ENCODE results near the gene CCDC154.

DNA sequence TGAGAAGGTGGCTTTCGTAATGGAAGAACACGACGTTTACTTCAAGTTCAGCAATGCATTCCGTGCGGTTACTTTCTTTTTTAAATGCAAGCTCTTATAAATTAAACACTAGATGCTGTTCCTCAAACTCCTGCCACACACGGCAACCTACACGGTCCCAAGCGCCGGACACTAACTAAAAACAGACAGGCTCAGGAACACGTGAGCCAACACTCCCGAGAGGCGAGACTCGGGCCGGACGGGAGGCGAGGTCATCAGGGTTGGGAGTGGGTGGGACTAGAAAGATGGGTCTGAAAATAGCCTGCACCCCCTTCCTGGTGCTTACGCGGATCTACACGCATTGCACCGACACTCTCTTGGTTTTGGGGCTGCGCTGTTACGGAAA, 24.1 kb upstream of the CCDC154 start:
- TF ChIP-seq CTCF (tag by site-specific recombination; IDR thresholded peaks at IDR 0.05): no peak
- TF ChIP-seq ZFP3 (tag by site-specific recombination; IDR thresholded peaks at IDR 0.05; ENCODE audit: low read depth): no peak
- no peak for TF ChIP-seq ZNF155 (tag by site-specific recombination; IDR thresholded peaks at IDR 0.05)
- TF ChIP-seq YY1 (tag by site-specific recombination; IDR thresholded peaks at IDR 0.05): no peak

Measured in HEK293 (cell line).